Measurements from ENCODE around the gene PODNL1.
A peak's percentile ranks its signal among the peaks of the same experiment; 100 is the strongest.

Gene PODNL1

DNA sequence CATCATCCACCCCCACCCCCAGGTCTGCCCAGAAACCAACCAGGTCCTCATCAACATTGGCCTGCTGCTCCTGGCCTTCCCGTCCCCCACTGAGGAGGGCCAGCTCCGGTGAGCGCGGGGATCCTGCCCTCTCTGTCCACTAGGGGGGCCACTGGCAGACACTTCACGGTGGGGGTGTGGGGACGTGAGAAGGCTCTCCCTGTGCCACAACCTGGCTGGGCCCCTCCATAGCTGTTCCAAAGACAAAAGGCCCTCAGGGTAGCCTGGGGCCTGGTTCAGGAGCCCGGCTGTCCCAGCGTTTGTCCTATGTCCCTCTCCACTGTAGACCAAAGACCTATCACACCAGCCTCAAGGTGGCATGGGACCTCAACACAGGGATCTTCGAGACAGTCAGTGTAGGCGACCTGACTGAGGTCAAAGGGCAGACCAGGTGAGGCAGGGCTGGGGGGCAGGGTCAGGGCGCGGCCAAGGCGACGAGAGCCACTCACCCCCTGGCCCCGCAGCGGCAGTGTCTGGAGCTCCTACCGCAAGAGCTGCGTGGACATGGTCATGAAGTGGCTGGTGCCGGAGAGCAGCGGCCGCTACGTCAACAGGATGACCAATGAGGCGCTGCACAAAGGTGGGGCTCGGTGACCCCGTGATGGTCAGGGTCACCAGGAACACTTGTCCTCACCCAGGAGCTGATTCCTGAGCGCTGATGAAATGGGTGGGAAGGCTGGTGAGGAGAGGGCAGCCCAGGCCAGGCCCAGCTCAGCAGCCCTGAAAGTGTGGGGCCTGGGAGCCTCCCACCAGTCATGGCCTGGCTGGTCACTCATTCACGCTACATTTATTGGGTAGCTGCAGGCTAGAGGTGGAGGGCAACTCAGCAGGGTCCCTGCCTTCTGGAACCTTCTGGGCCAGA, 22.0 kb upstream of the PODNL1 start:
- DNase-seq (ENCODE audit: low read depth in 1 of 2, low spot score in 1 of 2) = no peak
- TF ChIP-seq JUND (IDR thresholded peaks at IDR 0.05; ENCODE audit: low read depth) = no peak
- in situ Hi-C loops (cut with HindIII; ENCODE audit: low pct_unique_long_range_greater_than_20kb, low sequenced_read_pairs) = no loop called here

DNA sequence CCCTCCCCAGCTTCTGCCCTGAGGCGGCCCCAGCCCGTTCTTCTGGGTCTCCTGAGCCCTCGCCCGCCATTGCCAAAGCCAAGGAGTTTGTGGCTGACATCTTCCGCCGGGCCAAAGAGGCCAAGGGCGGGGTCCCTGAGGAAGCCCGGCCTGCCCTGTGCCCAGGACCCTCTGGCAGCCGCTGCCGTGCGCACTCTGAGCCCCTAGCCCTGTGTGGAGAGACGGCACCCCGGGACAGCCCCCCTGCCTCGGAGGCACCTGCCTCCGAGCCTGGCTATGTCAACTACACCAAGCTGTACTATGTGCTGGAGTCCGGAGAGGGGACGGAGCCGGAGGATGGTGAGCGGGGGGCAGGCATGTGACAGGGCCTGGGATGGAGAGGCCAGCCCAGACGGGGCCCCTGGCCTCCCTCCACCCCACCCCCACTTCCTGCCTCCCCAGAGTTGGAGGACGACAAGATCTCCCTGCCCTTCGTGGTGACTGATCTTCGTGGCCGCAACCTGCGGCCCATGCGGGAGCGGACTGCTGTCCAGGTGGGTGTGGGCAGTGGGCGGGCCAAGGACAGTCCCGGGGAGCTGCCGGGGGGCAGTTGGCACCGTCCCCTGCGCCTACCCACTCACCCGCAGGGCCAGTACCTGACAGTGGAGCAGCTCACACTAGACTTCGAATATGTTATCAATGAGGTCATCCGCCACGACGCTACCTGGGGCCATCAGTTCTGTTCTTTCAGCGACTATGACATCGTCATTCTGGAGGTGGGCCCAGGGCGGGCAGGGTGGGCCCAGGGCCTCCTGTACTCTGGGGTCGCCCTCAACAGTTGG, 21.1 kb upstream of the PODNL1 start:
- in situ Hi-C loops (cut with HindIII; ENCODE audit: low pct_unique_long_range_greater_than_20kb, low sequenced_read_pairs) = no loop called here
- no peak for DNase-seq (ENCODE audit: low read depth in 1 of 2, low spot score in 1 of 2)
- TF ChIP-seq JUND (IDR thresholded peaks at IDR 0.05; ENCODE audit: low read depth) = no peak

DNA sequence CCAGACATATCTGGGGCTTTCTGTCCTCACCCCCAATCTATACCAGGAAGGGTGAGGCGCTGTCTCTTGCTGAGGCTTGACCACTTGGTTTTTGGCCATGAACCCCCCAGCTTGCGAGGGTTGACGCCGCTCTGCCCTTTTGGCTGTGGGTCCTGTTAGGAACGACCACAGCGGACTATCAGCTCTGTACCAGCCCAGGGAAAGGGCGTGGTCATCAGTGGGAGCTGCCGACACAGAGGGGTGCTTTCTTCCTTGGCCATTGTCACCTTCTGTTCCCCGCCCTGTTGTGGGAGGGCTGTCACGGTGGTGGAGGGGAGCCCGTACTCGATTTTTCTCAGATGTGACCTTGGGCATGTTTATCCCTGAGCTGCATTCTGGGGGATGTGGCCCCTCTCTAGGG, 19.8 kb upstream of the PODNL1 start:
- in situ Hi-C loops (cut with HindIII; ENCODE audit: low pct_unique_long_range_greater_than_20kb, low sequenced_read_pairs) = no loop called here
- TF ChIP-seq JUND (IDR thresholded peaks at IDR 0.05; ENCODE audit: low read depth) = no peak
- no peak for DNase-seq (ENCODE audit: low read depth in 1 of 2, low spot score in 1 of 2)

DNA sequence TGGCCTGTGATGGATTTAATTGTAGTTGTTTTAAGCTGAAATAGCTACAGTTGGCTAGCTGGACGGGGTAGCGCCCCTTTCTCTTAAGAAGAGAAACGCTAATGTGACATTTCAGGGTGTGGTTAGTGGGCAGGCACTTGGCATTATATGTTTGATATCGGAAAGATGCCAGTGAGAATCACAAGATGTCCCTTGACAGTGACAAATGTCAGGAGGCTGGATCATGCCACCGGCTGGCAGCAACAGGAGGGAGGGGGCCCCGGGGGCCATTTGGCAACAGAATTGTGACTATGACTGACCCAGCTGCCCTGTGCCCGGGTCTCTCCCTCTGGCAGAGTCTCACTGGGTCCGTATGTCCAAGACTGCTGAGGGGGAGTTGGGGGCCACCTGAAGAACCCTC, 18.8 kb upstream of the PODNL1 start:
- DNase-seq (ENCODE audit: low read depth in 1 of 2, low spot score in 1 of 2) = no peak
- in situ Hi-C loops (cut with HindIII; ENCODE audit: low pct_unique_long_range_greater_than_20kb, low sequenced_read_pairs) = no loop called here
- no peak for TF ChIP-seq JUND (IDR thresholded peaks at IDR 0.05; ENCODE audit: low read depth)

DNA sequence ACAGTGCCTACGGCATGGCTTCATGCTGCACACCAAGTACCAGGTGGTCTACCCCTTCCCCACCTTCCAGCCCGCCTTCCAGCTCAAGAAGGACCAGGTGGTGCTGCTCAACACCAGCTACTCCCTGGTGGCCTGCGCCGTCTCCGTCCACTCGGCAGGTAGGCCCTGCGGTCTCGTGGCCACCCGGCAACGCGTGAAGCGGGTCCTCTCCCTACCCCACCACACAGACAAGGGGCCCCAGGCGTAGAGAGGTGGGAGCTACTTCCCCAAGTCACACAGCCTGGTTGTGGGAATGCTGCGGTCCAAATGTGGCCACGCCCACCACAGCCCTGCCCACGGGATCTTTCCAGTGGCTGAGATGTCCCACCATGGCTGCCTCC, 18.1 kb upstream of the PODNL1 start:
- in situ Hi-C loops (cut with HindIII; ENCODE audit: low pct_unique_long_range_greater_than_20kb, low sequenced_read_pairs) = no loop called here
- no peak for TF ChIP-seq JUND (IDR thresholded peaks at IDR 0.05; ENCODE audit: low read depth)
- no peak for DNase-seq (ENCODE audit: low read depth in 1 of 2, low spot score in 1 of 2)

DNA sequence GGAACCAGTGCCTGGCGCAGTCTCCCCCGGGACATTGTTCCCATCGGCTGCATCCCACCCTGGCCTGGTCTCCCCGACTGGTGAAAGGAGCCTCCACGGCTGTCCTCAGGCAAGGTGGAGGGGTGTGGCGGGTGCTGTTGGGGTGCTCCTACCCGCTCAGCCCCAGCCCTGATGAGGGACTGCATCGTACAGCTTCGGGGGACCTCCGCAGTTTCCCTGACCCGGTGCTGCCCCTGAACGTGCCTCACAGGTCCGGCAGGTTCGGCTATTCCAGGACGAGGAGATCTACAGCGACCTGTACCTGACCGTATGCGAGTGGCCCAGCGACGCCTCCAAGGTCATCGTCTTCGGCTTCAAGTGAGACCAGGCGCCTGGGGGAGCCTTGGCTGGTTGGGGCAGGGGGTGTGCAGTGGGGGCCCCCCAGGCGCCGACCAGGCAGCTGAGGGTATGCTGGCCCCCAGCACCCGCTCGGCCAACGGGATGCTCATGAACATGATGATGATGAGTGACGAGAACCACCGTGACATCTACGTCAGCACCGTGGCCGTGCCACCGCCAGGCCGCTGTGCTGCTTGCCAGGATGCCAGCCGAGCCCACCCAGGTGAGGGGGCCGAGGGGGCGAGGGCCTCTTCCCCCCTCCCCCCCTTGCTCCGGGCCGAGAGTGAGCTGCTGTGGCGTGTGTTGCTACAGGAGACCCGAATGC, 17.6 kb upstream of the PODNL1 start:
- DNase-seq (ENCODE audit: low read depth in 1 of 2, low spot score in 1 of 2) = no peak
- no peak for TF ChIP-seq JUND (IDR thresholded peaks at IDR 0.05; ENCODE audit: low read depth)
- in situ Hi-C loops (cut with HindIII; ENCODE audit: low pct_unique_long_range_greater_than_20kb, low sequenced_read_pairs) = no loop called here

DNA sequence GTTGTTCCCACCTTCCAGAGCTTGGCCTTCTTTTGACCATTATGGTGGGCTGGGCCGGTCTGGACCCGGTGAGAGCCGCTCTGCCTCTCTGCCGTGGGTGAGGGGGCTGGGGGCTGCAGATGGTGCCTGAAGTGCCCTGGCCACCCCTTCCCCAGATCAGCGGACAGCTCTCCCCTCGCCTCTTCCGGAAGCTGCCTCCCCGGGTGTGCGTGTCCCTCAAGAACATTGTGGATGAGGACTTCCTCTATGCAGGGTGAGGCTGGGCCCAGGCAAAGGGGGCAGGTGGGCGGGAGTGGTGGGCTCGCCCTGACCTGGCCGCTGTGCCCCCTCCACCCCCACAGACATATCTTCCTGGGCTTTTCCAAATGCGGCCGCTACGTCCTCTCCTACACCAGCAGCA, 16.0 kb upstream of the PODNL1 start:
- no peak for DNase-seq (ENCODE audit: low read depth in 1 of 2, low spot score in 1 of 2)
- no peak for TF ChIP-seq JUND (IDR thresholded peaks at IDR 0.05; ENCODE audit: low read depth)
- in situ Hi-C loops (cut with HindIII; ENCODE audit: low pct_unique_long_range_greater_than_20kb, low sequenced_read_pairs) = no loop called here

DNA sequence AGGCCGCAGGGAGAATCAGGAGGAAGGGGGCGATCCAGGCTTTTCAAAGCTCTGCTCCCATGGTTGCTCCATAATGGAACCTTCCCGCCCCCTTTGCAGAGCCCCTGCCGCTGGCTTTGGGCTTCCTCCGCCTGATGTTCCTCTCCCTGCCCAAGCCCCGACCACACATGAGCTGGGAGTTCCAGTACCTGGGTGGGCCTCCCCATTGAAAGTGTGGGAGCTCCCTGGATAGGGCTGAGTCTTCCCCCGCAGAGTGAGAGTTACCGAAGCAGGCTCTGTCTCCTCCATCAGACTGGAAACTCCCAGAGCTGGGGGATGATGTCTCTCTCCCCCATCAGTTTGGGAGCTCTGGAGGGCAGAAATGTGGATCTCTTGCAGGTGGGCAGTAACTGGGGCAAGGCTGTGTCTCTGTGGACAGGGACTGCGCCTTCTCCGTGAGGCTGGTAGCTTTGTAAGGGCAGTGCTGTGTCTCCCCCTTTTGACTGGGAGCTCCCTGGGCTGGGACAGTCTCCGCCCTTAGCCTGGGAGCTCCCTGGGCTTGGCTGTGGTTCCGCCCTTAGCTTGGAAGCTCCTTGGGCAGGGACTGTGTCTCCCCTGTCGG, 14.8 kb upstream of the PODNL1 start:
- in situ Hi-C loops (cut with HindIII; ENCODE audit: low pct_unique_long_range_greater_than_20kb, low sequenced_read_pairs) = no loop called here
- no peak for TF ChIP-seq JUND (IDR thresholded peaks at IDR 0.05; ENCODE audit: low read depth)
- DNase-seq (ENCODE audit: low read depth in 1 of 2, low spot score in 1 of 2) = peak; percentile 46 to 58

DNA sequence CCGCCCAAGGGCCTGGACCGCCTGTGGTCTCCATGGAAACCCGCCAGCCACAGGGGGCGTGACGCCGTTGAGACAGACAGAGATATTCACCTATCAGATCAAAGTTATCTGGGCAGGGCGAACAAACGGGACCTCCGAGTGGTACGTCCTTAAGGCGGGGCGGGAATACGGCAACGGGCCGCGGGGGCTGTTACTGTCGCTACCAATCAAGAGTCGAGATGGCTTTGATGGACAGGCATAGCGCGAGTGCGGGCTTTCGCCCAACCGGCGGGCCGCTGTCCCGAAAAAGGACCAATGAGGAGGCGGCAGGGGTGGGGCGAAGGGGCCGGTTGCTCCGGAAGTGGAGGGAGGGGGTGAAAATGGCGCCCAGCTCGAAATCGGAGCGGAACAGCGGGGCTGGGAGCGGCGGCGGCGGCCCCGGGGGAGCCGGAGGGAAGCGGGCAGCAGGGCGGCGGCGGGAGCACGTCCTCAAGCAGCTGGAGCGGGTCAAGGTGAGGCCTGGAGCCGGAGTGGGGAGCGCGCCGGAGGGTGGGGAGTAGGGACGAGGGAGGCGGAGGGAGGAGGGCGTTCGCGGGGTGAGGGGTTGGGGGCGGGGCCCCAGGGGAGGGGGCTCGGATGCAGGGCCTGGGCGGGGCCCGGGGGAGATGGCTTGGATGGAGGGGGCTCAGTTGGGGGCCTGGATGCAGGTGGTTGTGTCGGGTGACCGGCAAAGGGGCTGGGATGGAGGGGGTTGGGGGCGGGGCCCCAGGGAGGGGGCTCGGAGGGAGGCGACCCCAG, 14.1 kb upstream of the PODNL1 start, which contains the start of gene DCAF15:
TSS of gene DCAF15 (plus strand) at position 356 of the 777 bp plus-strand sequence. CDS start at position 360, 4 bp downstream.
- peak; percentile 99 for DNase-seq (ENCODE audit: low read depth in 1 of 2, low spot score in 1 of 2)
- in situ Hi-C loops (cut with HindIII; ENCODE audit: low pct_unique_long_range_greater_than_20kb, low sequenced_read_pairs) = no loop called here
- no peak for TF ChIP-seq JUND (IDR thresholded peaks at IDR 0.05; ENCODE audit: low read depth)

DNA sequence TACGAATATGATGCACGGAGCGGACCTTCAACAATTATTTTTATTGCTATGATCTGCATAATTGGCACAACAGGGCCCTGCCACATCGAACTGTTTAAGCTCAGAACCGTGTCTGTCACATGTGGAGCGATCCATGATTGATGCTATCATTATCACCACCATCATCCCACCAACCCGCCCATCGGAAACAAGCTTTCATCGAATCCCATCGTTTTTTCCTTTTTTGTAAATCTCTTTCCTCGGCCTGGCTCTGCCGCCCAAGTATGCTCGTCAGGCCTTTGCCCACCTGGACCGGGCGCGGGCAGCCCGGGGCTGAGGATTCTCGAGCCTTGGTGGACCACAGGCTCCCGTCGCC, 13.6 kb upstream of the PODNL1 start:
- DNase-seq (ENCODE audit: low read depth in 1 of 2, low spot score in 1 of 2) = no peak
- TF ChIP-seq JUND (IDR thresholded peaks at IDR 0.05; ENCODE audit: low read depth) = no peak
- in situ Hi-C loops (cut with HindIII; ENCODE audit: low pct_unique_long_range_greater_than_20kb, low sequenced_read_pairs) = no loop called here

DNA sequence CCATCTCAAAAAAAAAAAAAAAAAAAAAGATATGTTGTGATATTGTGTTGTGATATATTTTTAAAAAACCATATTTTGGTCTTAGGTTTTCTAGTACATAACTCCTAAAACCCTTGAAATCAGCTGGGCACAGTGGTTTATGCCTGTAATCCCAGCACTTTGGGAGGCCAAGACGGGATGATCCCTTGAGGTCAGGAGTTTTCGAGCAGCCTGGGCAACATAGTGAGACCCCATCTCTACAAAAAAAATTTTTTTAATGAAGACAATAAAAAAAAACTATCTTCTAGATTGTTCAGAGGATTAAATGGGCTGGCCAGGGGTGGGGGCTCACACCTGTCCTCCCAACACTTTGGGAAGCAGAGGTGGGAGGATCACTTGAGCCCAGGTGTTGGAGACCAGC, 12.8 kb upstream of the PODNL1 start:
- TF ChIP-seq JUND (IDR thresholded peaks at IDR 0.05; ENCODE audit: low read depth) = no peak
- in situ Hi-C loops (cut with HindIII; ENCODE audit: low pct_unique_long_range_greater_than_20kb, low sequenced_read_pairs) = no loop called here
- DNase-seq (ENCODE audit: low read depth in 1 of 2, low spot score in 1 of 2) = no peak

DNA sequence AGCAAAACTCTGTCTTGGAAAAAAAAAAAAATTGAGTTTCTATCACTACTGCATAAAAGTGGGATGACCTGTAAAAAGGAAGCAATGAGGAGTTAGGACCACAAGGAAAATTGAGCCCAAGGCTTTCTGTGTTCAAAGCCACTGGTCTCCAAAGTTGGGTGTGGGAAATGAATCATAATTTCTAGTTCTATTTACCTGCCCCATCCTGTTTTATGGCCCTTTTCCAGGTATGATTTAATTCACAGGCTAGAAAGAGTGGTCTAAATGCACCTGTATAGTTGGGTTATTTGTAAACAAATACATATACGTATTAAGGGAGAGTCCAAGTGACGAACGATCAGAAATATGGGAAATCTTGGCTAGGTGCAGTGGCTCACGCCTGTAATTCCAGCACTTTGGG, 8.2 kb upstream of the PODNL1 start:
- DNase-seq (ENCODE audit: low read depth in 1 of 2, low spot score in 1 of 2) = no peak
- in situ Hi-C loops (cut with HindIII; ENCODE audit: low pct_unique_long_range_greater_than_20kb, low sequenced_read_pairs) = no loop called here
- TF ChIP-seq JUND (IDR thresholded peaks at IDR 0.05; ENCODE audit: low read depth) = no peak
